WI38 (cell line): ENCODE measurements around the gene TTC3.

Experiments
- H3K4me3 ChIP-seq: 2 replicates; pipeline ENCODE4 v1.5.1; 2011; ENCODE audit warnings: low read depth, mild to moderate bottlenecking, control low read depth, low read length
- TF ChIP-seq, protein P1 (sequence below): IDR thresholded peaks from 2 replicates; pipeline ENCODE4 v1.5.1; 2012; ENCODE audit warnings: low read depth, mild to moderate bottlenecking, control low read depth, low read length

TTC3 gene

GRCh38 chr21:37036177-37036576 lies 36.9 kb upstream of the TTC3 start:
- TF ChIP-seq, protein P1, sequence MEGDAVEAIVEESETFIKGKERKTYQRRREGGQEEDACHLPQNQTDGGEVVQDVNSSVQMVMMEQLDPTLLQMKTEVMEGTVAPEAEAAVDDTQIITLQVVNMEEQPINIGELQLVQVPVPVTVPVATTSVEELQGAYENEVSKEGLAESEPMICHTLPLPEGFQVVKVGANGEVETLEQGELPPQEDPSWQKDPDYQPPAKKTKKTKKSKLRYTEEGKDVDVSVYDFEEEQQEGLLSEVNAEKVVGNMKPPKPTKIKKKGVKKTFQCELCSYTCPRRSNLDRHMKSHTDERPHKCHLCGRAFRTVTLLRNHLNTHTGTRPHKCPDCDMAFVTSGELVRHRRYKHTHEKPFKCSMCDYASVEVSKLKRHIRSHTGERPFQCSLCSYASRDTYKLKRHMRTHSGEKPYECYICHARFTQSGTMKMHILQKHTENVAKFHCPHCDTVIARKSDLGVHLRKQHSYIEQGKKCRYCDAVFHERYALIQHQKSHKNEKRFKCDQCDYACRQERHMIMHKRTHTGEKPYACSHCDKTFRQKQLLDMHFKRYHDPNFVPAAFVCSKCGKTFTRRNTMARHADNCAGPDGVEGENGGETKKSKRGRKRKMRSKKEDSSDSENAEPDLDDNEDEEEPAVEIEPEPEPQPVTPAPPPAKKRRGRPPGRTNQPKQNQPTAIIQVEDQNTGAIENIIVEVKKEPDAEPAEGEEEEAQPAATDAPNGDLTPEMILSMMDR, result no peak
- H3K4me3 ChIP-seq, result no peak overlapping the region

DNA sequence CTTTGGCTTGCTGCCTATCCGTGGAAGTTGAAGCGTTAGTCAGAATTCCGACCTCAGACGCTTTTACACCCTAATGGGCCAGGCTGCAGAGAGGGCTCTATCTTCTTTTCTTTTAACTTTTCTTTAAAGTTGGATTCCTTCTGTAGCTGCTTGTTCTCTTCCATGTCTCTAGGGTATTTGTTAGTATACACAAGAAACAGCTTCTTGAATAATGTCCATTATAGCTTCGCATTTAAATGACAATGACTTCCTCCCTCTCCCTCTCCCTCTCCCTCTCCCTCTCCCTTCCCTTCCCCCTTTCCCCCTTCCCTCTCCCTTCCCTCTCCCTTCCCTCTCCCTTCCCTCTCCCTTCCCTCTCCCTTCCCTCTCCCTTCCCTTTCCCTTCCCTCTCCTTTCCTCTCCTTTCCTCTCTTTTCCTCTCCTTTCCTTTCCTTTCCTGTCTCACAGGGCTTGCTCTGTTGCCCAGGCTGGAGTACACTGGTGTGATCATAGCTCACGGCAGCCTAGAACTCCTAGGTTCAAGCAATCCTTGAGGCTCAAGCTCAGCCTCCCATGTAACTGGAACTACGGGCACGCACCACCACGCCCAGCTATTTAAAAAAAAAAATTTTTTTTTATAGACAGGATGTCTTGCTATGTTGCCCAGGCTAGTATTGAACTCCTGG lies 33.5 kb upstream of the TTC3 start:
- H3K4me3 ChIP-seq, result no peak overlapping the region
- TF ChIP-seq, protein P1, result no peak

GRCh38 chr21:37040212-37040611 lies 32.8 kb upstream of the TTC3 start:
- no peak overlapping the region for H3K4me3 ChIP-seq
- TF ChIP-seq, protein P1, result no peak

- TF ChIP-seq, protein P1, result no peak
- H3K4me3 ChIP-seq, result no peak overlapping the region
Observed at GRCh38 chr21:37041706-37042271, 31.3 kb upstream of the TTC3 start.

DNA sequence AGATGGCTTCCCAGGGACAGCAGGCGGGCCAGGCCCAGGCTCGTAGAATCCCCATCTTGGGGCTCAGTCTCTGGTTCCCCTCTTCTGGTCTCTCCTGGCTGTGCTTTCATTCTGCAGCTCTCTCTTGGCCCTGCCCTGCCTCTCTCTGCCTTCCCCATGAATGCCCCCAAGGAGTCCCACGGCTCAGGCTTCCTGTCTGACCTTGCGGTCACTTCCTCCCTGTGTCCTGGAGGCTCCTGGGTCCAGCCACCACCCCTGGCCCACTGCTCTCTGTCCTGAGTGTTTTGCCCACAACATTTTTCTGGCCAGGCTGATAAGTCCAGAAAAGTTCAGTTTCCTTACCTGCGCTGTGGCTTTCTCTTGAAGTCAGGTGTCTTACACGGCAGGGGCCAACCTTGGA lies 29.2 kb upstream of the TTC3 start:
- H3K4me3 ChIP-seq, result no peak overlapping the region
- TF ChIP-seq, protein P1, result no peak

GRCh38 chr21:37044643-37045042 lies 28.4 kb upstream of the TTC3 start:
- no peak overlapping the region for H3K4me3 ChIP-seq
- TF ChIP-seq, protein P1, result no peak

GRCh38 chr21:37045149-37045548 lies 27.9 kb upstream of the TTC3 start:
- TF ChIP-seq, protein P1, result no peak
- no peak overlapping the region for H3K4me3 ChIP-seq
